KOPT-K1 (cell line): ENCODE data around the gene AVPR1B.
A peak's percentile ranks its signal among the peaks of the same experiment; 100 is the strongest.

Source experiments
- H3K27ac ChIP-seq: fragments of 200-600 bp; sonication (generic); 2 replicates; pipeline ENCODE4 v1.5.1; 2016; ENCODE audit warnings: antibody characterized with exemption, mild to moderate bottlenecking, low read depth, low read length; ENCODE audit not compliant: poor library complexity, severe bottlenecking
- H3K36me3 ChIP-seq: fragments of 200-600 bp; sonication (generic); 2 replicates; pipeline ENCODE4 v1.5.1; 2017; ENCODE audit warnings: antibody characterized with exemption, mild to moderate bottlenecking, low read length, moderate library complexity; ENCODE audit not compliant: insufficient read depth
- H3K9me3 ChIP-seq: fragments of 200-600 bp; sonication (generic); 2 replicates; pipeline ENCODE4 v1.5.1; 2017; ENCODE audit warnings: antibody characterized with exemption, low read length, mild to moderate bottlenecking; ENCODE audit not compliant: insufficient read depth, poor library complexity, severe bottlenecking

AVPR1B gene

GRCh38 chr1:206120406-206120805 is 3.2 kb upstream of the AVPR1B start:
- Histone ChIP-seq H3K27ac (no peak overlapping the region), H3K9me3 (peaks cover 19% of the 10 kb centered on the region), H3K36me3 (no peaks in the 10 kb centered on the region)

DNA sequence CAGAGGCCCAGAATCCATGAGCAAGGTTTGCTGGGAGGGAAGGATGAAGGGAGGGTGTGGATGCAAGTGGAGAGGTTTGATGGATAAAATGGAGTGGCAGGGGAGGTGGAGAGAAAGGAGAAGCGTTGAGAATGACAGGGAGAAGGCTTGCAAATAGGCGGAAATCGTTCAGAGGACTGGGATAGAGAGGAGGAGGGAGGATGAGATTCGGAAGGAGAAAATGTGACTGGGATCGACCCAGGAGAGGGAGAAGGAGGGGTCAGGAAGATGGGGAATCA is 376 bp downstream of the AVPR1B start:
- Histone ChIP-seq H3K36me3 (no peaks in the 10 kb centered on the region), H3K27ac (no peak overlapping the region), H3K9me3 (peaks cover 14% of the 10 kb centered on the region)

DNA sequence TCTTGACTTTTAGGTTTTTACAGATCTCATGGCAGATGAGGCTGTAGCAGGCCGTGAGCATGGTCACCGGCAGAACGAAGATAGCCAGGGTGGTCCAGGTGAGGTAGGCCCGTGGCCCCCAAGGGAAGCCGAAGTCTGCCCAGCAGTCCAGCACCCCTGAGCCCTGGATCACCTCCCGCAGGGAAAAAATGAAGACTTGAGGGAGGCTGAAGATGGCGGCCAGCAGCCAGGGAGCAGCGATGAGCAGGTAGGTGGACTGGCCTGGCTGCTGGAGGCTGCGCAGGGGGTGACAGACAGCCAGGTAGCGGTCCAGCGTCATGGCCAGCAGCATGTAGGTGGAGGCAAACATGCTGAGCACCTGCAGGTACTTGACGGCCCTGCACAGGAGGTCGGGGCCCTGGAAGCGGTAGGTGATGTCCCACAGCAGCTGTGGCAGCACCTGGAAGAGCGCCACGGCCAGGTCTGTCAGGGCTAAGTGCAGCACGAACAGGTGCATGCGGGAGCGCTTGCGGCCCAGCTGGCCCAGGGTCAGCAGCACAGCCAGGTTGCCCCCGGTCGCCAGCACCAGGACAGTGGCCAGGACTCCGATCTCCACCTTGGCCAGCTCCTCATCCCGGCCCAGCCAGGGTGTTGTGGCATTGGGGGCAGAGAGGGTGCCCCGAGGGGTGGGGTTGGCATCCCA is 856 bp downstream of the AVPR1B start:
- no peak overlapping the region for H3K27ac ChIP-seq

GRCh38 chr1:206115791-206116190 is 1.4 kb downstream of the AVPR1B start:
- Histone ChIP-seq H3K36me3 (no peaks in the 10 kb centered on the region), H3K9me3 (peaks cover 4% of the 10 kb centered on the region), H3K27ac (no peak overlapping the region)

More for the DNA sequence above, 856 bp downstream of the AVPR1B start:
- Histone ChIP-seq H3K9me3 (peaks cover 9% of the 10 kb centered on the region), H3K36me3 (no peaks in the 10 kb centered on the region)

- H3K27ac ChIP-seq: no peak overlapping the region
These were observed 2.2 kb downstream of the AVPR1B start for GRCh38 chr1:206114692-206115640.

GRCh38 chr1:206112600-206113301 is 4.4 kb downstream of the AVPR1B start:
- Histone ChIP-seq H3K36me3 (no peaks in the 10 kb centered on the region), H3K9me3 (no peaks in the 10 kb centered on the region), H3K27ac (no peak overlapping the region)

More at GRCh38 chr1:206114692-206115640, 2.2 kb downstream of the AVPR1B start:
- Histone ChIP-seq H3K36me3 (no peaks in the 10 kb centered on the region), H3K9me3 (no peaks in the 10 kb centered on the region)

- H3K36me3 ChIP-seq: no peaks in the 10 kb centered on the region
- H3K9me3 ChIP-seq: no peaks in the 10 kb centered on the region
- no peak overlapping the region for H3K27ac ChIP-seq
These were observed 5.8 kb downstream of the AVPR1B start for GRCh38 chr1:206111271-206111927.

- Histone ChIP-seq H3K9me3 (no peaks in the 10 kb centered on the region), H3K36me3 (no peaks in the 10 kb centered on the region), H3K27ac (no peak overlapping the region)
These were observed 6.4 kb downstream of the AVPR1B start for GRCh38 chr1:206110820-206111219.

- Histone ChIP-seq H3K9me3 (no peaks in the 10 kb centered on the region), H3K36me3 (no peaks in the 10 kb centered on the region)
These were observed 7.0 kb downstream of the AVPR1B start for GRCh38 chr1:206110161-206110560.

DNA sequence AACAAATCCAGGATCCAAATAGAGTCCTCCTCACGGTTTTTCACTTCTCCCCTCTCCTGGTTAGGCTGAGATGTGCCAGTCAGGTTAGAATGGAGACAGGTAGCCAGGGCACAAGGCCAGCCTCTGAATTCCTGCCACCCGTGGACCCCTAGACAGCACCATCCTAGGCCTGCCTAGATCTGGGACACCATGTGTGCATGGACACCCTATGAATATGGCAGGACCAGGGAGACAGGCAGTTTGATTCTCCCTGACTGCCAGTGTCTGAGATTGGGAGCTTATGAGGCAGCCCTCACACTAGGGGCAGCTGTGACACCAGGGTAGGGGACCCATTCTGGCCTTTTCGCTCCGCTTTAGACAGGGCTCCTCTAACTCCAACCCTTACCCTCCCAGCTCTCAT is 7.5 kb downstream of the AVPR1B start:
- H3K27ac ChIP-seq: no peak overlapping the region
- H3K9me3 ChIP-seq: no peaks in the 10 kb centered on the region
- H3K36me3 ChIP-seq: no peaks in the 10 kb centered on the region

More at GRCh38 chr1:206110161-206110560, 7.0 kb downstream of the AVPR1B start:
- H3K27ac ChIP-seq: no peak overlapping the region

- Histone ChIP-seq H3K27ac (no peak overlapping the region), H3K9me3 (no peaks in the 10 kb centered on the region), H3K36me3 (no peaks in the 10 kb centered on the region)
These were observed 8.6 kb downstream of the AVPR1B start for GRCh38 chr1:206108635-206109034.

- Histone ChIP-seq H3K36me3 (no peaks in the 10 kb centered on the region), H3K9me3 (no peaks in the 10 kb centered on the region), H3K27ac (no peak overlapping the region)
These were observed 10.0 kb downstream of the AVPR1B start for GRCh38 chr1:206107168-206107544.

GRCh38 chr1:206106328-206107167 is 10.6 kb downstream of the AVPR1B start:
- Histone ChIP-seq H3K9me3 (no peaks in the 10 kb centered on the region), H3K27ac (peak overlapping the region; percentile 34), H3K36me3 (no peaks in the 10 kb centered on the region)

- Histone ChIP-seq H3K27ac (peak overlapping the region; percentile 34), H3K36me3 (no peaks in the 10 kb centered on the region), H3K9me3 (no peaks in the 10 kb centered on the region)
These were observed 11.7 kb downstream of the AVPR1B start for GRCh38 chr1:206105464-206105995.
